ENCODE measurements around the gene CD59. TPM values are rescaled to one million over a fixed set of nuclear protein-coding genes. Genes with fewer than 3 reads are reported as not detected.

The CD59 gene
- total RNA-seq, 2 donors from 2014 or later = 368 to 529 TPM

DNA sequence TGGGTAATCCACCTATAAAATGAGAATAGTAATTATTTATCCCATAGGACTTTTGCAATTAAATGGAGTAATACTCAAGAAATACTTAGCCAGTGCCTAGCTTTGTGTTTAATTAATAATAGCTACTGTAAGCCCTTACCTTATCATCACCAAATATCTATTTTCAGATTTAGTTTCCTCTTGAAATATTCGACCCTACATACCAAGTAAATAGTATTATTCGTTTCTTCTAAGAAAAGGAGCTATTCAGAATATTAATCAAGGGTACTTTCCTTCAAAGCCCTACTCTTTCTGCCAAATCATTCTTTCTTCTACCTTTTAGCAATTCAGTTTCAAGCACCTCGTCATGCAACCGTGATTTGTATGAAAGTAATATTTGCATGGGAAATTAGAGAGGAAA lies 31.4 kb upstream of the CD59 start:
- DNase-seq (ENCODE audit: low spot score) = no peak

GRCh38 chr11:33766085-33766484 lies 29.9 kb upstream of the CD59 start:
- Histone ChIP-seq H3K9me3 (no peaks in the 10 kb centered on the region), H3K4me1 (ENCODE audit: control insufficient read depth in 1 of 2, low read depth in 2 of 2) (no peaks in the 10 kb centered on the region), H3K36me3 (peaks cover 26% of the 10 kb centered on the region), H3K27me3 (replicated peaks; ENCODE audit: insufficient read depth) (no peaks in the 10 kb centered on the region), H3K4me3 (no peak overlapping the region), H3K27ac (no peak overlapping the region)
- ATAC-seq (ENCODE audit: insufficient number of reproducible peaks, low FRiP score, low read depth) (no peak), DNase-seq (ENCODE audit: low spot score) (no peak)
- TF ChIP-seq, protein P1, sequence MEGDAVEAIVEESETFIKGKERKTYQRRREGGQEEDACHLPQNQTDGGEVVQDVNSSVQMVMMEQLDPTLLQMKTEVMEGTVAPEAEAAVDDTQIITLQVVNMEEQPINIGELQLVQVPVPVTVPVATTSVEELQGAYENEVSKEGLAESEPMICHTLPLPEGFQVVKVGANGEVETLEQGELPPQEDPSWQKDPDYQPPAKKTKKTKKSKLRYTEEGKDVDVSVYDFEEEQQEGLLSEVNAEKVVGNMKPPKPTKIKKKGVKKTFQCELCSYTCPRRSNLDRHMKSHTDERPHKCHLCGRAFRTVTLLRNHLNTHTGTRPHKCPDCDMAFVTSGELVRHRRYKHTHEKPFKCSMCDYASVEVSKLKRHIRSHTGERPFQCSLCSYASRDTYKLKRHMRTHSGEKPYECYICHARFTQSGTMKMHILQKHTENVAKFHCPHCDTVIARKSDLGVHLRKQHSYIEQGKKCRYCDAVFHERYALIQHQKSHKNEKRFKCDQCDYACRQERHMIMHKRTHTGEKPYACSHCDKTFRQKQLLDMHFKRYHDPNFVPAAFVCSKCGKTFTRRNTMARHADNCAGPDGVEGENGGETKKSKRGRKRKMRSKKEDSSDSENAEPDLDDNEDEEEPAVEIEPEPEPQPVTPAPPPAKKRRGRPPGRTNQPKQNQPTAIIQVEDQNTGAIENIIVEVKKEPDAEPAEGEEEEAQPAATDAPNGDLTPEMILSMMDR (IDR thresholded peaks at IDR 0.05) = no peak

More for the DNA sequence above, 31.4 kb upstream of the CD59 start:
- no peak for ATAC-seq (ENCODE audit: insufficient number of reproducible peaks, low FRiP score, low read depth)
- Histone ChIP-seq H3K4me3 (no peak overlapping the region), H3K4me1 (ENCODE audit: control insufficient read depth in 1 of 2, low read depth in 2 of 2) (peaks cover 2 to 14% of the 10 kb centered on the region in 2 donors), H3K27me3 (replicated peaks; ENCODE audit: insufficient read depth) (no peaks in the 10 kb centered on the region), H3K9me3 (no peaks in the 10 kb centered on the region), H3K27ac (no peak overlapping the region), H3K36me3 (peaks cover 26% of the 10 kb centered on the region)
- TF ChIP-seq, protein P1 (IDR thresholded peaks at IDR 0.05) = no peak

DNA sequence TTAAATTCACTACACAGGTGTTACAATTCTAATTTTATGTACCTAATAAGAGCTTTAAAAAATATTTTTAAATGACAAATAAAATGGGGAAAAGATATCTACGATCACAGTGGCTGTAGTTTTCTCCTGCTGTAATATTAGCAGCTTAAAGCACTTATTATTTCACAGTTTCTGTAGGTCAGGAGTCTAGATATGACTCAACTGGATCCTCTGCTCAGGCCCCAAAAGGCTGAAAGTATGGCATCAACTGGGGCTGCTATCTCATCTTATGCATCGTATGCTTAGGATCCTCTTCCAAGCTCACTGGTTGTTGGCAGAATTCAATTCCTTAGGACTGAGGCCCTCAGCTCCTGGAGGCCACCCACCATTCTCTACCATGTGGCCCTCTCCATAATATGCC lies 25.2 kb upstream of the CD59 start:
- Histone ChIP-seq H3K27me3 (replicated peaks; ENCODE audit: insufficient read depth) (no peaks in the 10 kb centered on the region), H3K36me3 (peaks cover 37% of the 10 kb centered on the region), H3K9me3 (no peaks in the 10 kb centered on the region), H3K4me3 (no peak overlapping the region), H3K27ac (no peak overlapping the region), H3K4me1 (ENCODE audit: control insufficient read depth in 1 of 2, low read depth in 2 of 2) (no peaks in the 10 kb centered on the region)
- no peak for ATAC-seq (ENCODE audit: insufficient number of reproducible peaks, low FRiP score, low read depth)
- DNase-seq (ENCODE audit: low spot score) = no peak
- TF ChIP-seq, protein P1 (IDR thresholded peaks at IDR 0.05) = no peak

- TF ChIP-seq, protein P1 (IDR thresholded peaks at IDR 0.05) = no peak
- H3K27me3 ChIP-seq (replicated peaks; ENCODE audit: insufficient read depth) = no peaks in the 10 kb centered on the region
- H3K36me3 ChIP-seq = peaks cover 12% of the 10 kb centered on the region
- H3K4me1 ChIP-seq (ENCODE audit: control insufficient read depth in 1 of 2, low read depth in 2 of 2) = peaks cover 9 to 13% of the 10 kb centered on the region in 2 donors
- no peak overlapping the region for H3K4me3 ChIP-seq
- ATAC-seq (ENCODE audit: insufficient number of reproducible peaks, low FRiP score, low read depth) (peak; percentile 89), DNase-seq (ENCODE audit: low spot score) (no peak)
- H3K9me3 ChIP-seq = no peaks in the 10 kb centered on the region
- H3K27ac ChIP-seq = peak overlapping the region; percentile 6 to 58
Observed at GRCh38 chr11:33753304-33753967, 17.2 kb upstream of the CD59 start.

DNA sequence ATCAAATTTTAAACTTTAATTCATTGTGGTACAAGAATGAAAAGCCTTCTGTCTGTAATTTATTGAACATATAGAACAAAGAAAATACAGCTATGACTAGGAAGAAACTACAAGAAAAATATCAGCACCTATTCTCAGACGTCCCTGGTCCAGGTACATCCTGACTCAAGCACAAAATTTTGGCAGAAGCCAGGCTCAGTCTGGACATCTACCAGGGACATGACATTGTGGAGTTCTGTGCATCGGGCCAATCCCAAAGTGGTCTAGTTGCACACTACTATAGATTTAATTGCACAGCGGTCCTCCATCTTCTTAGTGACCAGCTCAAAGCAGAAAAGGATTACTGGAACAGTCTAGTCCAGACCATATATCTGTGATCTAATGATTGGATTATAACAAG lies 15.7 kb upstream of the CD59 start:
- H3K4me1 ChIP-seq (ENCODE audit: control insufficient read depth in 1 of 2, low read depth in 2 of 2) = peaks cover 9 to 22% of the 10 kb centered on the region in 2 donors
- no peak overlapping the region for H3K4me3 ChIP-seq
- H3K27ac ChIP-seq = no peak overlapping the region
- H3K27me3 ChIP-seq (replicated peaks; ENCODE audit: insufficient read depth) = no peaks in the 10 kb centered on the region
- ATAC-seq (ENCODE audit: insufficient number of reproducible peaks, low FRiP score, low read depth) = no peak
- DNase-seq (ENCODE audit: low spot score) = no peak
- H3K9me3 ChIP-seq = no peaks in the 10 kb centered on the region
- TF ChIP-seq, protein P1 (IDR thresholded peaks at IDR 0.05) = no peak
- H3K36me3 ChIP-seq = peaks cover 6% of the 10 kb centered on the region
